ENCODE results near the gene LIG1. TPM values are rescaled to one million over a fixed set of nuclear protein-coding genes. Genes with fewer than 3 reads are reported as not detected.

Gene LIG1
- total RNA-seq, 1 donor from 2014 or later = 17.0 TPM

DNA sequence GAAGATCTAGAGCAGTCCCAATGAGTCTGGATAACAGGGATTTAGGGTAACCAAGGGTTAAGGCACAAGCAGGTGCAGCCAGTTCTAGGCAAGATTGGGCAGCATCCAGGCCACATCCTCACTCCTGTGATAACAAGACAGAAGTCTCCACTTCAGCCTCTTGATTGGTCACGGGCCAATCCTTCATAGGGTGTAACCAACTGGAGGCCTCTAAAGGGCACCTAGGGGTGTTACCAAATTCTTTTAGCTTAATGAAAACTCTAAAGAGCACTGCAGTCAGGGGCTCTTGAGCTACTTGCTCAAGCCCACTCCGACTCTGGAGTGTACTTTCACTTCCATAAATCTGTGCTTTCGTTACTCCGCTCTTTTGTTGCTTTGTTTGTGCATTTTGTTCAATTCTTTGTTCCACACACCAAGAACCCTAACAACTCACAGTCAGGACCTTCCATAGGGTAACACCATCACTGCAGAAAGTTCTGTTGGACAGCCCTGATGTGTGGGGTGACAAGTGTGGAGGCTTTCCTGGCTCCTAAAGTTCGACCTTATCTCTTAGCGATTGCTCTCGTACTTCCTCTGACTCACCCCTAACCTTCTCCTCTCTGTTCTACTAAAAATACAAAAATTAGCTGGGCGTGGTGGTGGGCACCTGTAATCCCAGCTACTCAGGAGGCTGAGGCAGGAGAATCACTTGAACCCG is 36.4 kb upstream of the LIG1 start:
- no peaks in the 10 kb centered on the region for H3K9me3 Mint-ChIP-seq (ENCODE audit: low read depth)
- H3K4me3 Mint-ChIP-seq (ENCODE audit: unreplicated experiment) = no peak overlapping the region
- no peaks in the 10 kb centered on the region for H3K4me1 Mint-ChIP-seq (ENCODE audit: low read depth)
- no peaks in the 10 kb centered on the region for H3K27me3 Mint-ChIP-seq (ENCODE audit: low read depth)
- peaks cover 2% of the 10 kb centered on the region for H3K36me3 Mint-ChIP-seq (ENCODE audit: low read depth)
- no peak for DNase-seq (ENCODE audit: low spot score)
- TF ChIP-seq, protein P1, sequence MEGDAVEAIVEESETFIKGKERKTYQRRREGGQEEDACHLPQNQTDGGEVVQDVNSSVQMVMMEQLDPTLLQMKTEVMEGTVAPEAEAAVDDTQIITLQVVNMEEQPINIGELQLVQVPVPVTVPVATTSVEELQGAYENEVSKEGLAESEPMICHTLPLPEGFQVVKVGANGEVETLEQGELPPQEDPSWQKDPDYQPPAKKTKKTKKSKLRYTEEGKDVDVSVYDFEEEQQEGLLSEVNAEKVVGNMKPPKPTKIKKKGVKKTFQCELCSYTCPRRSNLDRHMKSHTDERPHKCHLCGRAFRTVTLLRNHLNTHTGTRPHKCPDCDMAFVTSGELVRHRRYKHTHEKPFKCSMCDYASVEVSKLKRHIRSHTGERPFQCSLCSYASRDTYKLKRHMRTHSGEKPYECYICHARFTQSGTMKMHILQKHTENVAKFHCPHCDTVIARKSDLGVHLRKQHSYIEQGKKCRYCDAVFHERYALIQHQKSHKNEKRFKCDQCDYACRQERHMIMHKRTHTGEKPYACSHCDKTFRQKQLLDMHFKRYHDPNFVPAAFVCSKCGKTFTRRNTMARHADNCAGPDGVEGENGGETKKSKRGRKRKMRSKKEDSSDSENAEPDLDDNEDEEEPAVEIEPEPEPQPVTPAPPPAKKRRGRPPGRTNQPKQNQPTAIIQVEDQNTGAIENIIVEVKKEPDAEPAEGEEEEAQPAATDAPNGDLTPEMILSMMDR (IDR thresholded peaks at IDR 0.05) = no peak
- no peak overlapping the region for H3K27ac Mint-ChIP-seq (ENCODE audit: unreplicated experiment)

DNA sequence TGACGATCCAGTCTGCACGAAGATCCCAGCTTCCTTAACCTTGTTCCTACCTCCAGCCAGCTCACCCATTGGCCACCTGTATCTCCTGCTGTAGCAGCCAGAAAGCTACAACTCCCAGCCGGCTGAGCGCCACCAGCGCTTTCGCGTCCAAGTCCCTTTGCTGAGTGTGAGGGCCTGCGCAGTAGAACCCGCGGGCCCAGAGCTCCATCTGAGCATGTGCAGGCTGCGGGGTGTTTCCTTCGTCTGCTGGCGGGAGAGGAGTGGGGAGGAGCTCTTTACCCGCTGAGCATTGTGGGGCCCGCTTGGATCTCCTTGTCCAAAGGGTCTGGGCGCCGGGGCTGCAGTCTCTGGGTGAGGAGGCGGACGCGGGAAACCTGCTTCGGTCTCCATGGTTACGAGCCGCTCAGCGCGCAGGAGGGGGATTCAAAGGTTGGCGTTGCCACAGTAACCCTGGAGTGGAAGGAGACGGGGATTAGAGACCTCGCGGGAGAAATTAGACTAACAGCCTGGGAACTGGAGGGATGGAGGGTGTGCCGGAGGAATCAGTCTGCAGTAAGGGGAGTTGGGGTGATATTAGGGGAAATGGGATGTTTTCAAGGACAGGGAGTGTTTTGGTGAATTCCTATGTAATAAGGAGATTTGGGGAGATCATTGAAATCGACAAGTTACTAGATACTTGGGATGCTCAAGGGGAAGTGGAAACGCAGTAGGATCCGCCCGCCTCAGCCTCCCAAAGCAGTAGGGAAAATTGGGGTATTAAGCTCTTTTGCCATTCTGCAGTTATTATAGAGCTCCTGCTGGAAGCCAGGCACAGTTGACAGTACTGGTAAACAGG is 33.9 kb upstream of the LIG1 start:
- Mint-ChIP-seq H3K4me3 (ENCODE audit: unreplicated experiment) (no peak overlapping the region), H3K4me1 (ENCODE audit: low read depth) (no peaks in the 10 kb centered on the region), H3K27me3 (ENCODE audit: low read depth) (no peaks in the 10 kb centered on the region), H3K27ac (ENCODE audit: unreplicated experiment) (no peak overlapping the region), H3K9me3 (ENCODE audit: low read depth) (no peaks in the 10 kb centered on the region), H3K36me3 (ENCODE audit: low read depth) (no peaks in the 10 kb centered on the region)
- peak; percentile 98 for DNase-seq (ENCODE audit: low spot score)
- TF ChIP-seq, protein P1 (IDR thresholded peaks at IDR 0.05) = no peak

DNA sequence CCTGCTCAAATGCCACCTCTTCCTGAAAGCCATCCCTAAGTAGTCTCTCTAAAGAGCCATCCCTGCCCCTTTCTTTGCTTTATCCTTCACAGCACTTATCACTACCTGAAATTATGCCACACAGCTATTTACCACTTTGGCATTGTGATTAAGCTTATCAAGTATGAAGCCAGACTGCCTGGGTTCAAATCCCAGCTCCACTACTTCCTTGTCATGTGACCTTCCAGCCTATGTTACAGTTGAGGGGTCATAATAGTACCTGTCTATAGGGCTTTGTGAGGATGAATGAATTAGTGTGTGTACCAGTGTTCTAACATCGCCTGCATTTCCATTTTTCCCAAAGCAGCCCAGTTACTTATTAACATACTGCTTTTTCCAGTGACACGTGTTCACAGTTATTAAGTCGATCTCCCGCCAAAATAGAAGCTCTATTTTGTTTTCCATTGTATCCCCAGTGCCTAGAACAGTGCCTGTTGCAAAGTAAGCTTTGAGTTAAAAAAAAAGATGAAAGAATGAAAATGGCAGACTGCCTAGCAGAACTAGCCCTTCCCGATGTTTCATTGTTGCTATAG is 33.2 kb upstream of the LIG1 start:
- no peaks in the 10 kb centered on the region for H3K9me3 Mint-ChIP-seq (ENCODE audit: low read depth)
- TF ChIP-seq, protein P1 (IDR thresholded peaks at IDR 0.05) = no peak
- no peaks in the 10 kb centered on the region for H3K27me3 Mint-ChIP-seq (ENCODE audit: low read depth)
- no peak overlapping the region for H3K4me3 Mint-ChIP-seq (ENCODE audit: unreplicated experiment)
- H3K27ac Mint-ChIP-seq (ENCODE audit: unreplicated experiment) = no peak overlapping the region
- H3K36me3 Mint-ChIP-seq (ENCODE audit: low read depth) = no peaks in the 10 kb centered on the region
- DNase-seq (ENCODE audit: low spot score) = no peak
- no peaks in the 10 kb centered on the region for H3K4me1 Mint-ChIP-seq (ENCODE audit: low read depth)

DNA sequence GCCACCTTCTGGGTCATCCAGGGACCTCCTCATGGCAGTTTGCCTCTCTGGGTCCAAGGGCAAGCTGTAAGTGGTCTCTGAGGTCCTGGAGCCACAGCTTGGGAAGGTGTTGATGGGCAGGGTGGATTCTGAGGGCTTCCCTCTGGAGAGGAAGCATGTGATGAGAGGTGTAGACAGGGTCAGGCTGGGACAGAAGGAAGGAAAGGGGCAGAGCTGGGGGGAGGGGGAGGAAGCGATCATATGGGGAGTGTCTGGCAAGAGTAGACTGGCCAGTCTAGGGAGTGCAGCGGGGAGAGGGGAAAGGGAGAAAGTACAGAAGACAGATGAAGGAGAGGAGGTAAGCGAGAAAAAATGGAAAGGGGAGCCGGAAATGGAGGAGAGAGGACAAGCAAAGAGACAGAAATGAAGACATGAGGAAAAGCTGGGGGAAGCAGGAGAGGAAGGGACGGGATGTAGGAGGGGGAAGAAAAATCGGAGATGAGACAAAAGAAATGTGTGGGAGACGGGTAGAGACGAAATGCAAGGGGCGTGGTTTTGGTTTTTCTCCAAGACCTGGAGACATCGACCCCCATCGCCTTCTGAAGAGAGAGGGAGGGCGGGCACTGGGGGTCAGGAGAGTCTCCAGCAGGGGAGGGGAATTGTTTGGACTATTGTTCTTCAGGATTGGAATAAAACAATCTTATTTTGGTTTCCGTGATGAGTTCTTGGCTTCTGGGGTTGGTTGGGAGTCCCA is 27.0 kb upstream of the LIG1 start:
- H3K27ac Mint-ChIP-seq (ENCODE audit: unreplicated experiment) = no peak overlapping the region
- no peaks in the 10 kb centered on the region for H3K27me3 Mint-ChIP-seq (ENCODE audit: low read depth)
- H3K4me1 Mint-ChIP-seq (ENCODE audit: low read depth) = no peaks in the 10 kb centered on the region
- H3K9me3 Mint-ChIP-seq (ENCODE audit: low read depth) = no peaks in the 10 kb centered on the region
- H3K36me3 Mint-ChIP-seq (ENCODE audit: low read depth) = no peaks in the 10 kb centered on the region
- DNase-seq (ENCODE audit: low spot score) = peak; percentile 39
- TF ChIP-seq, protein P1 (IDR thresholded peaks at IDR 0.05) = no peak
- no peak overlapping the region for H3K4me3 Mint-ChIP-seq (ENCODE audit: unreplicated experiment)

DNA sequence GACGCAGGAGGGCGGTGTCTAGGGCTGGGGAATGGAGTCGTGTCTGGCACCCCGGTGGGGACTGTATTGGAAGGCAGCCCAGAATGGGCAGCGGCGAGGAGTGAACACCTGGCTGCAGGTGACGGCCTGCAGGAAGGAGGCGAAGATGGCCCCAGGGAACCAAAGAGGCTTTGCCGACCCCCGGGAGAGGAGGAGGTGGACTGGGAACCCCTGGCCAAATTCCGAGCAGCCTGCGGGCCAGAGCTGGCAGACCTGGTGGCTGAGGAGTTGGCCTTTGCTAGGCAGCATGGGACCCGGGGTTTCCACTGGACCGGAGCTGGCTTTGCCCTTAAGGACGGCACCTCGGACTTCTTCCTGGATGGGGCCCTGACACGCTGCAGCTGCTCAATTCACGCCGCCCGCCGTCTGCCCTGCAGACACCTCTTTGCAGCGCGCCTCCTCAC is 26.2 kb upstream of the LIG1 start:
- H3K4me3 Mint-ChIP-seq (ENCODE audit: unreplicated experiment) = no peak overlapping the region
- TF ChIP-seq, protein P1 (IDR thresholded peaks at IDR 0.05) = no peak
- no peaks in the 10 kb centered on the region for H3K27me3 Mint-ChIP-seq (ENCODE audit: low read depth)
- H3K9me3 Mint-ChIP-seq (ENCODE audit: low read depth) = no peaks in the 10 kb centered on the region
- H3K4me1 Mint-ChIP-seq (ENCODE audit: low read depth) = no peaks in the 10 kb centered on the region
- H3K27ac Mint-ChIP-seq (ENCODE audit: unreplicated experiment) = no peak overlapping the region
- DNase-seq (ENCODE audit: low spot score) = peak; percentile 83
- H3K36me3 Mint-ChIP-seq (ENCODE audit: low read depth) = no peaks in the 10 kb centered on the region
